NCI-H1417 treated with DMSO at 0.1 percent for 48 hours (cell line): ENCODE results near the gene DOCK10.

Source experiments
- DNase-seq: peaks from one replicate; lab custom pipeline; 2025; lab: John Stamatoyannopoulos, UW

The DOCK10 gene

GRCh38 chr2:224976629-224977525 is 65.4 kb downstream of the DOCK10 start:
- DNase-seq, result no peak

DNA sequence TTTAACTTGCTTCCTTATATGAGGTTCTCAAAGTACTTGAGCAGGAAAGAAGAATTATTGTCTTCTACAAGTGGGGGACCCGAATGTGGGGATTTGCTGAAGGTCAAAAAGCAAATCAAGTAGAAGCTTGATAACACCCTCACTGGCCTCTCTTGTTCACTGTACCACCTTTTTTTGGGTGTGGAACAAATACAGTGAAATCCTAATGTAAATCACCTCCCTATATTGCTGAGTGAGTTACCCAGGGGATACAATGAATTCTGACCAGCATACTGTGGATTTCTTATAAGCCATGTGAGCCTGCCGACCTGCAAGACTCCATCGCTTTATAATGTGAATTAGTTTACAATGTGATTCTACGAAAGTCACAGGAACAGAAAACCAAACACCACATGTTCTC is 66.5 kb downstream of the DOCK10 start:
- DNase-seq, result no peak

- no peak for DNase-seq
These were observed 68.9 kb downstream of the DOCK10 start for GRCh38 chr2:224973112-224974016.

GRCh38 chr2:224971214-224971613 is 71.1 kb downstream of the DOCK10 start:
- DNase-seq, result no peak

- no peak for DNase-seq
These were observed 72.0 kb downstream of the DOCK10 start for GRCh38 chr2:224970311-224970710.

DNA sequence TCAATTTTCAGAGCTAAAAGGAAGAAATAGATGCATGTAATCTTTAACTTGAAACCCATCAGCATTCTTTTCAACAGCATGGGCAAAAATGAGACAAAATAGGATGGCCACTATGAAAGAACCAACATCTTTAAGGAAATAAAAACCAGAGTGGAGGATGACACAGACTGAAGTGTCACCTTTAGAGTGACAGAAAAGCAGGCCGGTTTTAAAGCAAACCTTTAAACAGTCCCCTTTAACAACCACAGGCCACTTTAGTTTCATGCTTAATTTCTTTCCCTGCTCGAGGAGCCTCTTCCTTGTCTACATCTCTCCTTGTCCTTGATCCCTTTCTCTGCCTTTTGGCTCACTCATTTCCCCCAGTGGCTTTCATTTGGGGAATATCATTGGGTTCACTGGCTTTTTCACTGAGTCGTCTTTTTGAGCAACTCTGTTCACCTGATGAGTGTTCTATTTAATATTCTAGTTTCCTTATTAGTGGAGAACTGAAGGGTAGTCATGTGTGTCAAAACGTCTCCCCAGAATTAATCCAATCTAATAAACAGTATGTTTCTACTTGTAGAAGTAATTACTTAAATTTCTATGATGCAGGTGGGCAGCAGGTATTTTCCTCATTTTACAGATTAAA is 72.5 kb downstream of the DOCK10 start:
- DNase-seq, result no peak

DNA sequence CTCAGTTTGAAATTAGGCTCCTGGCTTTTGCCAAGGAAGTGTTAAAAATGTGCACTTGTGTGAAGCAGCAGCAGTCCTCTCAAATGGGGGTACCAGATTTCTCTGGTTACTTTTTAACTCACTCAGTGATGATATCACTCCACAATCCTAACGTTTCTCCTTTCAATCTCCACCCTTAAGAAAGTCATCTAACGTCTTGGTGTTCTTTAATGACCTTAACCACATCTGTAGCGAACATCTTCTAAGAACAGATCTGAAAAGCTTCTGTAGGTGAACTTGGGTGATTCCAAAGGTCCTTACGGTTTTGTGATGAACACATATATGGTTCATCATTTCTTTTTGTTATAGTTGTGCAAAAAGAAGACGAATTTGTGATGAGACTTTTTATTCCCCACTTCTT is 73.2 kb downstream of the DOCK10 start:
- no peak for DNase-seq

- no peak for DNase-seq
These were observed 74.2 kb downstream of the DOCK10 start for GRCh38 chr2:224968051-224968450.

- no peak for DNase-seq
These were observed 75.7 kb downstream of the DOCK10 start for GRCh38 chr2:224966613-224967012.

DNA sequence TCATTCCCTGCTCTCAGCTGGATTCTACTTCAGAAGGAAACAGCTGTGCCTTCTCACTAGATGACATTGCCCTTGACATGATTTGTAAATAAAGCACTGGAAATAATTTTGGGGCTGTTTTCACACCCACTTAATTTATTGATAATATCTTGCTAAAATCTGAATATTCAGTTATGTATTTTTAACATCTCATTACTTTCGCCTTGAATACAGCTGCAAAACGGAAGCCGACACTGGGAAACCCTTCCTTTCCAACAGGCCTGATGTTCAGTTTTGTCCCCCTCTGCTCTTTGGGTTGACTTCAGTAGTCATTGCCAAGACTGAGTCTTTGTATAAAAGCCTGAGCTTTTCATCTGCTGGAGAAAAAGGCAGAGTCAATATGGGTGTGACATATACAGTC is 82.7 kb downstream of the DOCK10 start:
- DNase-seq, result no peak

DNA sequence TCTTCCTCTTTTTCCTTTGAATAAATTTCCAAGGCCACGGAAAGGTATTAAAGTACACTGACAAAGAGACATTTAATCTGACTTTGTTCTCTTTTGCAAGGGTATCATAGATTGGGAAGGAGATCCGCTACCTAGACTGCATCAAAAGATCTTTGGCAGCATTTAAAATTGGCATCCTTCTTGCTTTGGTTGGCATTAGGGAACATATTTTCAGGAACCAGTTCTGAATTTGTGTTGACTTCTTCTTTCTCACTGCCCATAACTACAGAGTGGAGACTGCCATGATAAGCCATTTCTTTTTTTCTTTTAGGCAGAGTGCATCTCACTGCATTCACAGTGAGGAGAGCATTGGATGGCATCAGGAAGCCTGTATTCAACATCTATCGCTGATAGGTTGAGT is 83.4 kb downstream of the DOCK10 start:
- DNase-seq, result no peak

DNA sequence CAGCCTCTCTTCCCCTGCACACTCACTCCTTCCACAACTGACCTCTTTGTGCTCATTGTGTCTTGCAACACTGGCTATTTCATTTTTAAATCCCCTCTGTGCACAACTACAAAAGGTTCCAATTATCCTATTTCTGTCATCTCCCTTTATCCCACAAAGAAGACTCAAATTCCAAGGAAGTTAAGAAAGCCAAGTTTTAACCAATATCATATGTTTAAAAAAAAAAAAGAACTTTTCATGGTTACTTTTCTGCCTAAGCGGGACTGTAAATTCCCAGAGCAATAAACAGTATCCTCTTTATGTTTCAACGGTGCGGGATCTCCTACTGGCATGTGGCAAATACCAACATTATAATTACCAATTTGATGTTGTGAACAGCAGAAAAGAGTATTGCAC is 83.8 kb downstream of the DOCK10 start:
- DNase-seq, result no peak

DNA sequence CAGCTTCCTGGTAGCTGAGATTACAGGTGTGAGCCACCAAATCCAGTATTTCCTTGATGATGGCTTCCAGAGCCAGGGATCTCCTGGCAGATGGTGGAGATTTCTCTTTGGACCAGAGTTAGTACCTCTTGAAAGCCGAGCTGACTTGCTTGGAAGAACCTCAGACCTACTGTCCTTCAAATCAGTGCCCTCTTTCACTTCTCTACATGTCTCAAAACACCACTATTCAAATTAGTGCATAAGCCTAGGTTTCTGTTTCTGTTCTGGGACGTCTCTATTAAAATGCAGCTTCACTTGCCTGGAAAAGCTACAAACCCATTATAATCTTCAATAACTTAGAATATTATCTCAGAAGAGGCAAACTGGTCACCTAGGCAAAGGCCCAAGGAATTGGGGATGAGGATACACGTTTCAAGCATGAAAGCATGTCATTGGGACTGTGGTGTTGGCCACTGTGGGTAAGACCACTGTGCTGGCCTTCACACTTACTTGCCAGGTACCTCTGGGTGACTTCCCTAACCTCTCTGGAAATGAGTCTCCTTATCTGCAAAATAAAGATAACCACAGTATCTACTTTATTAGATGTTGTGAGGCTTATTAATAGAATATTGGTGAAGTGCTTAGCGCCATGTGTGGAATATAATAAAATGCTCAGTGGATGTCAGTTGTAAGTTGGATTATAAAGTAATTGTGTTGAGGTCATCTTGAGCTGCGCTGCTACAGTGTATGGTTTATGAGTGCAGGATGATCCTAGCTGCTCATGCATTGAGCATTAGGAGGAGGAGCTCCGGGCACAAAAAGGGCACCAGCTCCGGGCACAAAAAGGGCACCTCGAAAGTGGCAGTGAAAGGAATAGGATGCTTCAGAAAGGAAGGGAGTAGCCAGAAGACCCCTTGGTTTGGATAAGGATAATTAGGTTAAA is 84.5 kb downstream of the DOCK10 start:
- DNase-seq, result no peak

GRCh38 chr2:224956706-224957105 is 85.6 kb downstream of the DOCK10 start:
- no peak for DNase-seq

DNA sequence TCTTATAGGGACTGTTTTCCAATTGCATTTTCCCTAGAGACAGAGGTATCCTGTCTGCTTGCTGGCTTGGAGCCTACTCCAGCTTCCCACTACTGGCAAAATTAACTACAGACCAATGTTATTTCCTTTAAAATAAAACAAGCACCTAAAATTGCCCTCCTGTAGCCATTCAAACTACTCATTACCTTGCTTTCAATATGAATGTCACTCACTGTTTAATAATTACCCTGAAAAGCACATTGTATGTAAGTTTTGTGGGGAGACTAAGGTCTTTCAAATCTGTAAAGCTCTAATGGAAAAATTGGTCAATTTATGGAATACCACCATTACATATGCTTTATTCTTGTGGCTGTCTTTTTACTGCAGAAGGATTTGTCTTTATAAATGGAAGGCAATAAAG is 87.3 kb downstream of the DOCK10 start:
- DNase-seq, result peak; percentile 63

DNA sequence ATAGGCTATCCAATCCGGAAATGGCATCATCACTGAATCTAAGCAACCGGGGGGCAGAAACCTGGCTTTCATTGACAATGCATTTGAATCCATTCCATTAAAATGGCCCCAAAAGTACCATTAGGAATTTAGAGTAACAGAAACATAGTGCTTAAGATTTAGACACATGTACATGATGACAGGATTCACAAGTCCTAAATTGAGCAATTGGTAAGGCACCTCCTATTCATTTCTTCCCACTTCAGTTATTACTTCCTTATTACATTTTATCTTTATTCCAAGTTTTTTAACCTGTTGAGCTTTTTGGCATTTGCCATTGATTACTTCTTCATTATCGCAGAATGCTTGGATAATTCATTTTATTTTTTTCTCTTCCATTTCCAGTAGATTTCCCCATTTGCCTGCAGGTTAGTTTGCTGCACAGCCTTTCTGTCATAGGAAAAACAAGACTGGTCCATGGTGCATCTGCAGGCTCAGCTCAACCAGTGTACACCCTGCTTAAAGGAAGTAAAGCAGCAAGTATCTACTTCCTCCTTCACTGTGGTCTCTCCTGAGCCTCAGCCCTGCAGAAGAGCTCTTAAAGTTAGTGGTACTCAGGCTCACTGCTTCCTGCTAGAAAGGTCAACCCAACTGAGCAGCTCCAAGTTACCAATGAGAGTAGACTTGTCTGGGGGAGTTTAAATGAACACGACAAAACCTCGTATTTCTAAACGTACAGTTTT is 89.2 kb downstream of the DOCK10 start:
- no peak for DNase-seq

DNA sequence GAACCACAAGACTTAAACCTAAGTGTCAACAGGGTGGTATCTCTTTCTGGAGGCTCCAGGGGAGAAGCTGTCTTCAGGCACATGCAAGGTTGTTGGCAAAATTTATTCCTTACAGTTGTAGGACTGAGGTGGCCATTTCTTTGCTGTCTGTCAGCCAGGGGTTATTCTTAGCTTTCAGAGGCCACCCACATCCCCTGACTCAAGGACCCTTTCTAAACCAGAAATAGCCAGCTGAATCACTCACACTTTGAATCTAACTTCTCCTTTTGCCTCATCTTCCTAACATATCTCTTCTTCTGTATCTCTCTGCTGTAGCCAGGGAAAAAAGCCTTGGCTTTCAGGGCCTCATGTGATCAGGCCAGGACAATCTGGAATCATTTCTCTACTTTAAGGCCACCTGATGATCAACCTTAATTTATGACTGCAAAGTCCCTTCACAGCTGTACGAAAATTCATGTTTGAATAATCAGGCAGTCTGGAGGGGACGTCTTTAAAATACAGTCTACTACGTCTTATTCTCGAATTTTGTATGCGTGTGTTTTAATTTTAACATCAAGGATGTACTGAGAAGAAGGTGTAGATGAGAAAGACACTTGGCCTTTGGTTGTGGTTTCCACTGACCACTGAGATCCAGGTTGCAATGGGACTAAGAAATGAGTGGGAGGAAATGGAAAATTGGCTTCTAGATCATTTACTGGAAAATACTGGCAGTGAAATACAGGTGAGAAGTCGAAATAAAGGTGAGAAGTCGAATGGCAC is 90.4 kb downstream of the DOCK10 start:
- DNase-seq, result no peak

GRCh38 chr2:224948859-224949258 is 93.4 kb downstream of the DOCK10 start:
- DNase-seq, result no peak

DNA sequence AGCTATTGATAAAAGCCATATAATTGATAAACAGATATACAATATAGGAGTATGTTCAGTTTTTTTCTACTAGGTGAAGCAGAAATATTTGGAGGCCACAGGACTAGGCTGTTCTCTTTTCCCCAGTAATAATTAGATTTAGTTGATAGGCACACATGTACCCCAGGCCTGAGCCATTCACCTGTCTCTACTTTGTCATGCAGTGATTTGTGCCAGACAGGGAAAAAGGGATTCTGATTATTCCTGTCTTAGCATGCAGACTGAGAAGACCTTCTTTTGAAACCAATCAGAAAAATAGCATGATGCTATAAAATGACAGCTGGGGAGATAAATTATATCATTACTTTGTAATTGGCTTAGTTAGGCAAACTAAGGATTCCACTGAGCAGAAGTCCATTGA is 94.3 kb downstream of the DOCK10 start:
- DNase-seq, result no peak

DNA sequence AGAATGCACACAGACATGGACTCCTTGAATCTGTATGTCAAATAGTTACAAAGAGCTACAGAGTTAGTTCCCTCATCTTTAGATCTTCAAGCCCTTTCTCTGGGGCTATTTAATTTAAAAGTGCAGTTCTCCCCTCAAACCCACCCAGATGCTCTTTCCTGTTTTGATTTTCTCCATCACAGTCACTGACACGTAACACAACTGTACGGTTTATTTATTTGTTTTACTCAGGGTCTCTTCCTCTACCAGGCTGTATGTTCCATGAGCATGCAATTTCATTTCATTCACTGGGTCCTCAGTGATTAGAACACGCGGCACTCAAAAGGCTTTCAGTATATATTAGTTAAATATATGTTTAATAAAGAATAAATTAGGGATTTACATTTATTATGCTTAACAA is 94.7 kb downstream of the DOCK10 start:
- DNase-seq, result no peak
